Heart left ventricle (tissue), 16 donors: ENCODE measurements around the gene COL17A1. TPM values are rescaled to one million over a fixed set of nuclear protein-coding genes. Genes with fewer than 3 reads are reported as not detected.

Experiments used
- ATAC-seq, 4 donors: fragments of 200-7000 bp; cut with Tn5 transposase; one replicate each; pipeline ENCODE4 v1.9.1; 2020 to 2022; ENCODE audit warnings: moderate library complexity in 4 of 4, mild to moderate bottlenecking in 3 of 4, moderate number of reproducible peaks in 1 of 4
- DNase-seq, 5 donors: peaks; one replicate each; pipeline ENCODE4 v3.0.0-alpha.2; 2020
- H3K27ac ChIP-seq, 12 donors: fragments of 200-600 bp; sonication (generic) in 4 of 12; one replicate each; pipeline versions ENCODE4 v1.5.0 to v1.8.0; 2016 to 2022; ENCODE audit warnings: mild to moderate bottlenecking in 2 of 12
- H3K27me3 ChIP-seq, 9 donors: fragments of 200-600 bp; sonication (generic) in 2 of 9; one replicate each; pipeline versions ENCODE4 v1.5.1 to v1.8.0; 2016 to 2022; ENCODE audit warnings: mild to moderate bottlenecking in 3 of 9
- H3K36me3 ChIP-seq, 9 donors: fragments of 200-600 bp; sonication (generic) in 2 of 9; one replicate each; pipeline versions ENCODE4 v1.5.0 to v1.8.0; 2018 to 2022; ENCODE audit warnings: mild to moderate bottlenecking in 2 of 9
- H3K4me1 ChIP-seq, 12 donors: fragments of 200-600 bp; sonication (generic) in 4 of 12; one replicate each; pipeline versions ENCODE4 v1.5.0 to v1.8.0; 2016 to 2022; ENCODE audit warnings: mild to moderate bottlenecking in 3 of 12
- H3K4me3 ChIP-seq, 12 donors: fragments of 200-600 bp; sonication (generic) in 4 of 12; one replicate each; pipeline versions ENCODE4 v1.5.0 to v1.8.0; 2017 to 2022; ENCODE audit warnings: mild to moderate bottlenecking in 9 of 12, moderate library complexity in 4 of 12
- H3K9me3 ChIP-seq, 12 donors: fragments of 200-600 bp; sonication (generic) in 4 of 12; one replicate each; pipeline versions ENCODE4 v1.5.0 to v1.8.0; 2016 to 2022; ENCODE audit warnings: mild to moderate bottlenecking in 1 of 12
- POLR2A ChIP-seq, 2 donors: fragments of 450-650 bp; IDR thresholded peaks; one replicate each; pipeline ENCODE4 v1.6.1; 2017; ENCODE audit warnings: antibody characterized with exemption in 2 of 2, mild to moderate bottlenecking in 2 of 2, moderate library complexity in 2 of 2
- WGBS, 4 donors: extraction: QIAGEN DNeasy Blood & Tissue Kit in 2 of 4; methylation state at CpG; one replicate each; pipeline versions ENCODE4 v1.1.5 to v1.1.7; 2013 to 2018; 5-methylcytosine and 5-hydroxymethylcytosine counted together
- intact Hi-C, 10 donors: fragments of 100-400 bp; cut with DNase I; formaldehyde crosslinking; loops; one replicate each; pipeline versions ENCODE4 v1.11.1 to v1.14.2; 2022
- polyA plus RNA-seq, 2 donors: library from polyadenylated mRNA; stranded (reverse); fragments of 200-250 nt; gene quantifications; one replicate each; pipeline ENCODE4 v1.2.3, GENCODE V29; 2013
- total RNA-seq, 9 donors: library from RNA; depleted of rRNA in 2 of 9; stranded (reverse); fragments of >200 nt in 2 of 9; fragmentation: NEBNext Ultra II Directional in 3 of 9; extraction: Animal tissue kit (Norgen Biotek cat#: 25700) in 3 of 9; gene quantifications; one replicate each; pipeline versions ENCODE4 v1.1.0 to v1.2.4, GENCODE V29; 2016 to 2023
- TF ChIP-seq, protein P1 (sequence below), 12 donors: fragments of 200-600 bp; sonication (generic) in 4 of 12; IDR thresholded peaks; one replicate each; pipeline versions ENCODE4 v1.5.0 to v1.8.0; 2018 to 2022; ENCODE audit warnings: antibody characterized with exemption in 12 of 12, mild to moderate bottlenecking in 5 of 12
- donor health status: ischemic (EF 13 %, LVEDD 7.1; RV severe dilation, severe dysfunction).
- donor health status: healthy with polysubstance abuse.
- donor health status: DM: no; HTN: yes; CAD: no.
- donor health status: DM: no; HTN: no; CAD: no.
- donor health status: ischemic (EF 25% LVEDD 6.9; RV normal size, moderate dysfunction).
- donor health status: ischemic (EF 25% LVEDD 5.7; RV mildly dilated, moderate dysfunction).
- donor health status: healthy.
- donor health status: DM: yes; HTN: yes; CAD: no.
- donor health status: ischemic (EF 35%, LVEDD 5.7; RV mildly dilated, moderate dysfunction).
- donor health status: nonischemic (EF 11% LVEDD 7.7; RV severe dilation, severe dysfunction).
- donor health status: DM: yes; HTN: yes; CAD: no.
- donor health status: PGD.
- donor health status: ischemic (EF 29% LVEDD 5.4; RV normal size, mild dysfunction).
- donor health status: nonischemic (EF 23%, LVEDD 6.1; RV moderate dilation, normal function).

Gene COL17A1
- total and polyA plus RNA-seq, 11 donors: 0.28 to 2.2 (median 0.37) TPM; not detected in 6

DNA sequence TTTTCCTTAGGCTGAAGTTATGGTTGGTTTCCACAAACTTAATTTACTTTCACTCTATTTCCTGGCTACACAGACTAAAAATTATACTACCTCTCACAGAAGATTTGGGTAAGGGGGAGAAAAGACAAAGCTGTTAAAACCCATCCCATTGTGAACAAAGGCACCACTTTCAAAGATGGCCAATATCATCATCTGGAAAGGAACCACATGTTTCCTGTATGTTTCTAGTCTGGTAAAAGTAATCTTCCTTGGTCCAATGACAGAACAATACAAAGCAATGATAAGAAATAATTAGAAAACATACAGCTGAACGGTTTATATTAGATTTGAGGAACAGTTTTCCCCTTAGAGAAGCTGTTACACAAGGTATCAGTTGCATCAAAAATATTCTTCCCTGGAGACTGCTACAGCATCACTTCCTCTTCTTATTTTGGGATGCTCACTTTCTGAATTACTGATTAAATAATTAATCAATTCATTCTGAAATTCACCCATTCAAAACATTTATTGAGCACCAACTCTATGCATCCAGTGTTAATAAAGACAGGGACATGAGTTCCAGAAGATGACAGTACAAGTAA, 27.8 kb upstream of the COL17A1 start:
- H3K27ac ChIP-seq: no peak overlapping the region
- no peaks in the 10 kb centered on the region for H3K36me3 ChIP-seq
- H3K4me3 ChIP-seq: no peak overlapping the region
- TF ChIP-seq POLR2A (IDR thresholded peaks at IDR 0.05): no peak
- TF ChIP-seq, protein P1, sequence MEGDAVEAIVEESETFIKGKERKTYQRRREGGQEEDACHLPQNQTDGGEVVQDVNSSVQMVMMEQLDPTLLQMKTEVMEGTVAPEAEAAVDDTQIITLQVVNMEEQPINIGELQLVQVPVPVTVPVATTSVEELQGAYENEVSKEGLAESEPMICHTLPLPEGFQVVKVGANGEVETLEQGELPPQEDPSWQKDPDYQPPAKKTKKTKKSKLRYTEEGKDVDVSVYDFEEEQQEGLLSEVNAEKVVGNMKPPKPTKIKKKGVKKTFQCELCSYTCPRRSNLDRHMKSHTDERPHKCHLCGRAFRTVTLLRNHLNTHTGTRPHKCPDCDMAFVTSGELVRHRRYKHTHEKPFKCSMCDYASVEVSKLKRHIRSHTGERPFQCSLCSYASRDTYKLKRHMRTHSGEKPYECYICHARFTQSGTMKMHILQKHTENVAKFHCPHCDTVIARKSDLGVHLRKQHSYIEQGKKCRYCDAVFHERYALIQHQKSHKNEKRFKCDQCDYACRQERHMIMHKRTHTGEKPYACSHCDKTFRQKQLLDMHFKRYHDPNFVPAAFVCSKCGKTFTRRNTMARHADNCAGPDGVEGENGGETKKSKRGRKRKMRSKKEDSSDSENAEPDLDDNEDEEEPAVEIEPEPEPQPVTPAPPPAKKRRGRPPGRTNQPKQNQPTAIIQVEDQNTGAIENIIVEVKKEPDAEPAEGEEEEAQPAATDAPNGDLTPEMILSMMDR (IDR thresholded peaks at IDR 0.05): no peak
- DNase-seq (no peak), ATAC-seq (no peak)
- H3K4me1 ChIP-seq: no peaks in the 10 kb centered on the region
- H3K27me3 ChIP-seq: no peaks in the 10 kb centered on the region
- no peaks in the 10 kb centered on the region for H3K9me3 ChIP-seq
- 18 to 50% (median 31%) methylated on average over 1 of the region's 1 CpG for WGBS, 4 donors
- intact Hi-C loops: loop anchor here in 2 of 10 donors (10.0 kb wide), 2 partner anchors 219 to 241 kb away; partner anchors contain the start of gene CFAP58 (in 1 of the 2)

GRCh38 chr10:104109908-104110662, 24.4 kb upstream of the COL17A1 start:
- Histone ChIP-seq H3K27me3 (no peaks in the 10 kb centered on the region), H3K27ac (no peak overlapping the region), H3K4me3 (no peak overlapping the region), H3K4me1 (no peaks in the 10 kb centered on the region), H3K9me3 (no peaks in the 10 kb centered on the region), H3K36me3 (no peaks in the 10 kb centered on the region)
- no peak for ATAC-seq
- no peak for TF ChIP-seq POLR2A (IDR thresholded peaks at IDR 0.05)
- TF ChIP-seq, protein P1 (IDR thresholded peaks at IDR 0.05): no peak
- no peak for DNase-seq
- intact Hi-C loops: loop anchor here in 2 of 10 donors (10.0 kb wide), 2 partner anchors 215 to 245 kb away; partner anchors contain the start of gene CFAP58 (in 1 of the 2)
- 52 to 63% (median 55%) methylated on average over 3 of the region's 3 CpGs for WGBS, 4 donors

DNA sequence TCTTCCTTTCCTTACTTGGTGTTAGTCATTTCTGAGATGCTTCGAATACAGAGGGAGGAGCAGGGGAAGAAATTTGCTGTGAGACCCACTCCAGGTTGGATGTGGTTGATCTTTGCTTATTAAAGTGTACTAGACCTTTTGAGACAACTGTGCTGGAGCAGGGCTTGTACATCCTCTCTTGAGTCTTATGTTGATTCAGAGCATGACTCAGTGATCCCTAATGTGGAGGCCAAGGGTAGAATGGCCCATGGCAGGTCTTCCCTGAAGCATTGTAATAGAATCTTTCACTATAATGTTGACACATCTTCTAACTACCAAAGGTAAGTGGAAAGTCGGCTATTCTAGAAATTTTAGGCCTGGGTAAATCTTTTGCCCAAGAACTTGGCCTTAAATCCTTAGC, 19.2 kb upstream of the COL17A1 start:
- ATAC-seq (no peak), DNase-seq (no peak)
- no peaks in the 10 kb centered on the region for H3K4me1 ChIP-seq
- no peaks in the 10 kb centered on the region for H3K9me3 ChIP-seq
- intact Hi-C loops: no loop called here
- H3K4me3 ChIP-seq: no peak overlapping the region
- no peaks in the 10 kb centered on the region for H3K36me3 ChIP-seq
- WGBS, 4 donors: 94 to 100% (median 97%) methylated on average over 2 of the region's 2 CpGs
- TF ChIP-seq, protein P1 (IDR thresholded peaks at IDR 0.05): no peak
- TF ChIP-seq POLR2A (IDR thresholded peaks at IDR 0.05): no peak
- no peak overlapping the region for H3K27ac ChIP-seq
- H3K27me3 ChIP-seq: no peaks in the 10 kb centered on the region

DNA sequence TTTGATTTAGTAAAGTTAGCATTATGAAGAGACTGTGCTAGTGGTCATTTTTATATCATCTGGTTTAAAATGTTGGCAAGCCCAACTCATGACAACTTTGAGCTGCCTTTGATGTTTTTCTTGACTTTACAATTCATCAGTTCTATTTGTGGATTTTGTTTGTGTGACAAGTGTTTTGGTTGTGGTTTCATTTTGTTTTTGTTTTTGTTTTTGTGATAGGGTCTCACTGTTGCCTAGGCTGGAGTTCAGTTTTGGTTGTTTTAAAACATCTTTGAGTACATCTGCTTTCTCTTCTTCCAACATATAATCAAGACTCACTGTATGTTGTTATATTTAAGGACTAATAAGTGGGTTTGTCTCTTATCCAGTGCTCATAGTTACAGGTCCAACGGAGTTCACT, 18.7 kb upstream of the COL17A1 start:
- Histone ChIP-seq H3K36me3 (no peaks in the 10 kb centered on the region), H3K27me3 (no peaks in the 10 kb centered on the region), H3K4me3 (no peak overlapping the region), H3K9me3 (no peaks in the 10 kb centered on the region), H3K27ac (no peak overlapping the region), H3K4me1 (no peaks in the 10 kb centered on the region)
- TF ChIP-seq, protein P1 (IDR thresholded peaks at IDR 0.05): no peak
- no peak for TF ChIP-seq POLR2A (IDR thresholded peaks at IDR 0.05)
- intact Hi-C loops: no loop called here
- WGBS, 4 donors: 0 to 36% (median 1%) methylated on average over 1 of the region's 1 CpG
- no peak for DNase-seq
- ATAC-seq: no peak
